H1 (cell line): ENCODE results near the gene FASTKD3. TPM values are rescaled to one million over a fixed set of nuclear protein-coding genes. Genes with fewer than 3 reads are reported as not detected.

ENCODE experiments used
- CTCF ChIA-PET: fragments of 300-600 bp; sonication (Branson Sonifier 250); formaldehyde crosslinking; loops from one replicate; lab custom pipeline; 2021; ENCODE audit not compliant: partially characterized antibody; lab: Charles Lee
- POLR2A ChIA-PET: fragments of 300-600 bp; sonication (Branson Sonifier 250); formaldehyde crosslinking; loops from one replicate; lab custom pipeline; 2021; ENCODE audit warnings: inconsistent platforms; ENCODE audit not compliant: partially characterized antibody; lab: Charles Lee
- DNase-seq, 2 experiments: peaks; one replicate each; pipeline versions ENCODE4 v3.0.0 to v3.0.0-alpha.2; 2010 to 2022; ENCODE audit warnings: low spot score in 2 of 2, low read depth in 1 of 2, mixed read lengths in 1 of 2
- FAIRE-seq: peaks from 2 replicates; lab custom pipeline; 2011; peaks lifted over from hg19 to GRCh38; lab: Jason Lieb, UNC
- H2AFZ ChIP-seq: 2 replicates; pipeline ENCODE4 v1.8.1; 2012; ENCODE audit warnings: low read length, inconsistent platforms
- H2AK5ac ChIP-seq: 2 replicates; pipeline ENCODE4 v1.6.1; 2013; ENCODE audit warnings: low read depth, low read length
- H2BK120ac ChIP-seq: replicated peaks from 2 replicates; pipeline ENCODE3; 2013; ENCODE audit warnings: low read depth, low read length, inconsistent platforms
- H2BK12ac ChIP-seq: 2 replicates; pipeline ENCODE4 v1.6.1; 2013; ENCODE audit warnings: low read depth, low read length
- H2BK15ac ChIP-seq: 2 replicates; pipeline ENCODE4 v1.6.1; 2013; ENCODE audit warnings: low read length
- H2BK20ac ChIP-seq: 2 replicates; pipeline ENCODE4 v1.6.1; 2013; ENCODE audit warnings: low read length
- H2BK5ac ChIP-seq: 2 replicates; pipeline ENCODE4 v1.6.1; 2013; ENCODE audit warnings: low read depth, low read length
- H3K14ac ChIP-seq: 2 replicates; pipeline ENCODE4 v1.6.1; 2013; ENCODE audit warnings: inconsistent platforms; ENCODE audit not compliant: insufficient read length
- H3K18ac ChIP-seq: 2 replicates; pipeline ENCODE4 v1.6.1; 2013; ENCODE audit warnings: low read length; ENCODE audit errors: extremely low read depth
- H3K23ac ChIP-seq: 2 replicates; pipeline ENCODE4 v1.6.1; 2013; ENCODE audit warnings: inconsistent platforms; ENCODE audit not compliant: insufficient read length
- H3K23me2 ChIP-seq: 2 replicates; pipeline ENCODE4 v1.6.1; 2013; ENCODE audit warnings: low read depth, low read length
- H3K27ac ChIP-seq: 2 replicates; pipeline ENCODE4 v1.6.1; 2011; ENCODE audit warnings: low read depth, low read length, inconsistent platforms
- H3K27me3 ChIP-seq, 4 experiments: replicated peaks in 1 of 4; 1 replicate in 1 of 4; 2 replicates in 3 of 4; pipeline versions ENCODE4 v1.6.1 to v1.8.1; 2011 to 2013; ENCODE audit warnings: low read length in 3 of 4, mild to moderate bottlenecking in 3 of 4, inconsistent platforms in 2 of 4, mixed read lengths in 2 of 4, moderate library complexity in 1 of 4; ENCODE audit not compliant: control insufficient read depth in 3 of 4, insufficient read depth in 3 of 4; ENCODE audit errors: extremely low read depth in 1 of 4
- H3K36me3 ChIP-seq, 4 experiments: 2 replicates each; pipeline versions ENCODE4 v1.6.1 to v1.8.1; 2011 to 2013; ENCODE audit warnings: mild to moderate bottlenecking in 4 of 4, low read length in 3 of 4, moderate library complexity in 2 of 4, control low read depth in 1 of 4, inconsistent platforms in 1 of 4; ENCODE audit not compliant: insufficient read depth in 4 of 4, control insufficient read depth in 2 of 4
- H3K4ac ChIP-seq: replicated peaks from 2 replicates; pipeline ENCODE3; 2013; ENCODE audit warnings: low read length, low read depth, mixed read lengths, inconsistent platforms; ENCODE audit not compliant: insufficient read length
- H3K4me1 ChIP-seq, 4 experiments: replicated peaks in 1 of 4; 1 replicate in 1 of 4; 2 replicates in 3 of 4; pipeline versions ENCODE4 v1.6.1 to v1.8.1; 2011 to 2013; ENCODE audit warnings: low read length in 3 of 4, inconsistent platforms in 2 of 4, mixed read lengths in 1 of 4; ENCODE audit not compliant: insufficient read depth in 4 of 4, control insufficient read depth in 3 of 4
- H3K4me2 ChIP-seq, 2 experiments: 2 replicates each; pipeline versions ENCODE4 v1.6.1 to v1.8.1; 2011 to 2013; ENCODE audit warnings: low read depth in 2 of 2, low read length in 2 of 2, control low read depth in 1 of 2, inconsistent platforms in 1 of 2, mild to moderate bottlenecking in 1 of 2; ENCODE audit not compliant: insufficient read depth in 1 of 2
- H3K4me3 ChIP-seq, 4 experiments: fragments of 200-600, 300-600 bp in 1 of 4; sonication (generic), shearing (Covaris generic), sonication (Bioruptor Twin) in 1 of 4; 2 replicates each; pipeline versions ENCODE4 v1.5.1 to v1.8.1; 2011 to 2016; ENCODE audit warnings: low read length in 4 of 4, low read depth in 3 of 4, control low read depth in 2 of 4, inconsistent platforms in 2 of 4, mild to moderate bottlenecking in 2 of 4, mixed read lengths in 1 of 4, moderate library complexity in 1 of 4; ENCODE audit not compliant: insufficient read depth in 2 of 4; ENCODE audit errors: extremely low read depth in 1 of 4
- H3K56ac ChIP-seq: replicated peaks from 2 replicates; pipeline ENCODE3; 2013; ENCODE audit warnings: low read depth, mild to moderate bottlenecking, mixed read lengths, low read length, inconsistent platforms; ENCODE audit not compliant: insufficient read length
- H3K79me1 ChIP-seq: 2 replicates; pipeline ENCODE4 v1.6.1; 2013; ENCODE audit warnings: low read depth, low read length, control low read depth
- H3K79me2 ChIP-seq, 2 experiments: 2 replicates each; pipeline versions ENCODE4 v1.6.1 to v1.8.1; 2012 to 2013; ENCODE audit warnings: low read length in 2 of 2, mild to moderate bottlenecking in 2 of 2, inconsistent platforms in 1 of 2; ENCODE audit not compliant: insufficient read depth in 2 of 2, control insufficient read depth in 1 of 2
- H3K9ac ChIP-seq, 4 experiments: replicated peaks in 1 of 4; 1 replicate in 1 of 4; 2 replicates in 3 of 4; pipeline versions ENCODE4 v1.6.1 to v1.8.1; 2011 to 2013; ENCODE audit warnings: low read depth in 3 of 4, low read length in 3 of 4, control low read depth in 2 of 4, mild to moderate bottlenecking in 2 of 4, moderate library complexity in 2 of 4, inconsistent platforms in 1 of 4; ENCODE audit errors: extremely low read depth in 1 of 4
- H3K9me3 ChIP-seq, 2 experiments: 2 replicates each; pipeline versions ENCODE4 v1.6.1 to v1.8.1; 2012 to 2013; ENCODE audit warnings: mild to moderate bottlenecking in 2 of 2, moderate library complexity in 2 of 2, control low read depth in 1 of 2, inconsistent platforms in 1 of 2, low read depth in 1 of 2, low read length in 1 of 2, mixed read lengths in 1 of 2; ENCODE audit not compliant: insufficient read depth in 2 of 2
- H4K20me1 ChIP-seq, 2 experiments: replicated peaks in 1 of 2; 2 replicates each; pipeline versions ENCODE3 to v1.8.1; 2011 to 2013; ENCODE audit warnings: inconsistent platforms in 2 of 2, low read length in 2 of 2, mild to moderate bottlenecking in 1 of 2; ENCODE audit not compliant: insufficient read depth in 2 of 2, control insufficient read depth in 1 of 2
- H4K5ac ChIP-seq: 2 replicates; pipeline ENCODE4 v1.6.1; 2013; ENCODE audit warnings: low read length, low read depth, mixed read lengths, inconsistent platforms; ENCODE audit not compliant: insufficient read length
- H4K8ac ChIP-seq: 2 replicates; pipeline ENCODE4 v1.8.0; 2013; ENCODE audit warnings: mild to moderate bottlenecking, moderate library complexity, low read length, inconsistent platforms; ENCODE audit not compliant: insufficient read depth; ENCODE audit errors: extremely low read depth
- H4K91ac ChIP-seq: replicated peaks from 2 replicates; pipeline ENCODE3; 2013; ENCODE audit warnings: low read length, mixed read lengths, inconsistent platforms; ENCODE audit not compliant: insufficient read length
- BACH1 ChIP-seq: IDR thresholded peaks from 2 replicates; pipeline ENCODE4 v1.6.1; 2012; ENCODE audit warnings: low read length, improper control_type of control experiment
- CHD1 ChIP-seq: IDR thresholded peaks from 2 replicates; pipeline ENCODE4 v1.6.1; 2012; ENCODE audit warnings: low read depth, low read length, improper control_type of control experiment
- EGR1 ChIP-seq: IDR thresholded peaks from 2 replicates; pipeline ENCODE4 v1.6.1; 2011; ENCODE audit warnings: low read depth, low read length, borderline replicate concordance
- FOSL1 ChIP-seq: IDR thresholded peaks from 2 replicates; pipeline ENCODE4 v1.6.1; 2011; ENCODE audit warnings: mild to moderate bottlenecking, low read depth, low read length, moderate library complexity; ENCODE audit not compliant: insufficient read depth
- SAP30 ChIP-seq: fragments of 300-600 bp; sonication (generic); IDR thresholded peaks from 2 replicates; pipeline ENCODE4 v1.7.1; 2012; ENCODE audit warnings: low read length, moderate library complexity, mild to moderate bottlenecking, inconsistent platforms; ENCODE audit not compliant: insufficient read depth, insufficient replicate concordance
- WGBS, 2 experiments: shearing (Covaris generic) in 1 of 2; methylation state at CpG; one replicate each; pipeline versions ENCODE4 v1.1.6 to v1.1.7; 2013 to 2015; ENCODE audit warnings: low lambda C conversion rate in 2 of 2, mixed read lengths in 2 of 2, inconsistent platforms in 1 of 2, low coverage in 1 of 2, missing lambda C conversion rate in 1 of 2; ENCODE audit not compliant: insufficient replicate concordance in 2 of 2, insufficient coverage in 1 of 2, insufficient read length in 1 of 2; ENCODE audit errors: extremely low coverage in 1 of 2, missing lambda C conversion rate in 1 of 2; 5-methylcytosine and 5-hydroxymethylcytosine counted together
- polyA plus RNA-seq, 7 experiments: library from polyadenylated mRNA; depleted of rRNA in 3 of 7; stranded (reverse) in 5 of 7; unstranded in 2 of 7; fragments of >200 nt in 5 of 7; fragments of 200-250 nt in 2 of 7; gene quantifications; 1 replicate in 5 of 7; 2 replicates in 1 of 7; 4 replicates in 1 of 7; pipeline versions ENCODE4 v1.2.1 to v1.2.3, GENCODE V29; 2011 to 2013; ENCODE audit warnings: missing spikeins in 2 of 7, mixed read lengths in 2 of 7
- total RNA-seq: library from RNA; stranded (reverse); fragmentation: NEBNext Ultra II Directional; extraction: Animal tissue kit (Norgen Biotek cat#: 25700); gene quantifications from 2 replicates; pipeline ENCODE4 v1.2.1, GENCODE V29; 2021

FASTKD3 gene
- total and polyA plus RNA-seq, 2 of the 8 experiments (the other 6 are each of a cell fraction or from before 2014, with no cell fraction given): 5.6 to 7.6 TPM

- Histone ChIP-seq H3K4me3 (no peak overlapping the region), H3K79me1 (no peaks in the 10 kb centered on the region), H2BK120ac (no peak overlapping the region), H3K9me3 (no peaks in the 10 kb centered on the region), H3K36me3 (no peaks in the 10 kb centered on the region), H3K4ac (no peak overlapping the region), H2AK5ac (no peak overlapping the region), H4K91ac (no peak overlapping the region), H4K5ac (no peak overlapping the region), H2BK5ac (no peak overlapping the region), H4K8ac (no peak overlapping the region), H3K27ac (no peak overlapping the region), H3K27me3 (peaks cover 0 to 16% (median 9%) of the 10 kb centered on the region in 4 experiments; a peak in 4 of 7 replicates), H4K20me1 (no peaks in the 10 kb centered on the region), H3K23me2 (peaks cover 9% of the 10 kb centered on the region), H2BK15ac (no peak overlapping the region), H3K79me2 (no peaks in the 10 kb centered on the region), H3K18ac (no peak overlapping the region), H3K9ac (no peak overlapping the region), H2AFZ (no peak overlapping the region), H3K4me1 (peaks cover 0 to 8% (median 3%) of the 10 kb centered on the region in 4 experiments; a peak in 4 of 7 replicates), H3K14ac (no peak overlapping the region), H3K23ac (no peak overlapping the region), H3K4me2 (no peak overlapping the region), H2BK20ac (no peak overlapping the region), H3K56ac (no peak overlapping the region), H2BK12ac (no peak overlapping the region)
- DNase-seq (no peak), FAIRE-seq (no peak)
- POLR2A ChIA-PET: no interaction called here
- CTCF ChIA-PET: interaction anchor here (1.3 kb wide), 1 partner anchor 22 kb away, joined by 3 read pairs; no protein-coding TSS in a partner anchor
- WGBS, 2 experiments: 80% methylated on average over 2 of the region's 2 CpGs; no CpG with 5 or more reads in 1 of the 2 experiments
- TF ChIP-seq EGR1: no peak
- no peak for TF ChIP-seq BACH1
- no peak for TF ChIP-seq CHD1
- TF ChIP-seq FOSL1: no peak
- TF ChIP-seq SAP30: no peak
Measured at GRCh38 chr5:7852988-7853387, 15.8 kb downstream of the FASTKD3 start.
